ENCODE results near the gene STK17B. TPM values are rescaled to one million over a fixed set of nuclear protein-coding genes. Genes with fewer than 3 reads are reported as not detected.
A peak's percentile ranks its signal among the peaks of the same experiment; 100 is the strongest.

STK17B gene
- total RNA-seq, 1 donor, result 30.4 TPM

GRCh38 chr2:196186266-196186980 is 15.0 kb upstream of the STK17B start:
- DNase-seq (ENCODE audit: low read depth in 2 of 3, low spot score in 2 of 3), result no peak

- no peak for DNase-seq (ENCODE audit: low read depth in 2 of 3, low spot score in 2 of 3)
These were observed 13.5 kb upstream of the STK17B start for GRCh38 chr2:196184921-196185320.

DNA sequence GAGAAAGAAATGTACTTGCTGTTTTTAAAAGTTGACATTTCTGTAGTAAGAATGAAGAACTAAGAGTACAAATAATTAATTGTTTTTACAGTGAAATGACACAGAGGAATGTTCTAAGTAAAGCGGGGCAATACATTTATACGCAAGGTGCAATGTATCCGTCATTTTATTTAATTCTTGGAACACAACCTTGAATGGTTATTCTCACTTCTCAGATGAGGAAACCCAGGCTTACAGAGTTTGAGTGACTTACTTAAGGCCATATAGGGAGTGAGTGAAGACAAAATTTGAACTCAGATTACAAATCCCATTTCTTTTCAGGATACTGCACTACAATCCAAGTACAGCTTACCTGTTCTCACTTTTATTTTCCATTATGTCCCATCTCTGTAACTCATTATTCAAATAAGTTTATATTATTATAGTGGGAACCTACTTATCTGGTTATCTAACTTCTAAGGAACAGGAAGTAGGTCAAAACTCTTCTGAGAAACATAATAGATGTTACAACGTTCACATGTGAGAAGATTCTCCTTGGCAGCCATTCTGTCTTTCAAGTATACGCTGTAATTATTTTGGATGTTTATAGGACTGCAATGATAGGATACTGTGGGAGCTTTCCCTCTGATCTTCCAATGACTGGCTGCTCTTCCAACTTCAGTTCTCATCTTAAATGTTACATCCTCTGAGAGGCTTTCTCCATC is 12.3 kb upstream of the STK17B start:
- no peak for DNase-seq (ENCODE audit: low read depth in 2 of 3, low spot score in 2 of 3)

DNA sequence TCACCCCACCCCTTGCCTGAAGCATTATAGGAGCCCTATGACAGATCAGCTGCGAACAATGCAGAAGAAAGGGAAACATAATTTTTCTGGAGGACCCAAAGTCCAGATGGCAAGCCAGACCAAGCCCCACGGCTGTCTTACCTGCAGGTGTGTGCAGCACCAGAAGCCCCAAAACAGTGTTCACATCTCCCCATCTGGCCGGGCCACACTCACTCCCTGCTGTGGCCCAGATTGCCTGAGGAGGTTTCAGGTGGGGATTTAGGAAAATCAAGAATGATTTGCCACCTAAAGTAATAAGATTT is 11.7 kb upstream of the STK17B start:
- DNase-seq (ENCODE audit: low read depth in 2 of 3, low spot score in 2 of 3), result no peak

GRCh38 chr2:196182439-196183171 is 11.2 kb upstream of the STK17B start:
- no peak for DNase-seq (ENCODE audit: low read depth in 2 of 3, low spot score in 2 of 3)

DNA sequence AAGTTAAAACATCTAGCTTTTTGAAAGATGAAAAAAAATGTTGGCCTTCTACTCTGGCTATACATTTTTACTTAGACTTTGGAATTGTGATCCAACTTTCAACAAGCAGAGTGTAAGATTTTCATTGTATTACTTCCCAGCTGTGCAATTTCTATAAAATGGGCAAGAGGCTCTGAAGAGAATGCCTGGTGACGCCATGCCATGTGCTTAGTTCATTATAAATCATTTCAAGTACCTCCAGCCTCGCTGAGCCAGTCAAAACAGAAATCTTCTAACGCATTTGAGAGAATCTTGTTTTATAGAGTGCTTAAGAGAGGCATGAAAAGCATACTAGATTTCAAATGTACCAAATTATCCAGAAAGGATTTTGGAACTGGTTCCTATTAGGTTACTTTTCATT is 10.1 kb upstream of the STK17B start:
- DNase-seq (ENCODE audit: low read depth in 2 of 3, low spot score in 2 of 3), result no peak

- DNase-seq (ENCODE audit: low read depth in 2 of 3, low spot score in 2 of 3), result no peak
These were observed 5.7 kb upstream of the STK17B start for GRCh38 chr2:196177124-196177523.

- DNase-seq (ENCODE audit: low read depth in 2 of 3, low spot score in 2 of 3), result peak; percentile 77 to 91 (median 81)
These were observed 4.9 kb upstream of the STK17B start for GRCh38 chr2:196176142-196176738.

GRCh38 chr2:196174404-196174803 is 3.0 kb upstream of the STK17B start:
- no peak for DNase-seq (ENCODE audit: low read depth in 2 of 3, low spot score in 2 of 3)

DNA sequence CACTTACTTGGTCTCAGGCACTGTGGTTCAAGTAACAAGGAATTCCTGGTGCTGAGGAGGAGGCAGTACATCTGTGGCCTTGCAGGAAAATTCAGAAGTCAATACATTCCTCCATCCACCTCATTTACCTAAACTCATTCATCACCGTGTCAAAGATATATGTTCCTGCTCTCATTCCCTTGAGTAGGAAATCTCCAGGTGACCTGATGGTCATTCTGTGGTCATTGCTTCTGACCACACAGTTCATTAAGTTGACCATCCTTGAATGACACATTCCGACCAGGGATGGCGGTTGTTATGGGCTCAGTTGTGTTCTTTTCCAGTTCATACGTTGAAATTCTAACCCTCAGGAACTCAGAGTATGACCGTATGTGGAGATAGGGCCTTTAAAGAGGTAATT is 2.1 kb upstream of the STK17B start:
- DNase-seq (ENCODE audit: low read depth in 2 of 3, low spot score in 2 of 3), result no peak

DNA sequence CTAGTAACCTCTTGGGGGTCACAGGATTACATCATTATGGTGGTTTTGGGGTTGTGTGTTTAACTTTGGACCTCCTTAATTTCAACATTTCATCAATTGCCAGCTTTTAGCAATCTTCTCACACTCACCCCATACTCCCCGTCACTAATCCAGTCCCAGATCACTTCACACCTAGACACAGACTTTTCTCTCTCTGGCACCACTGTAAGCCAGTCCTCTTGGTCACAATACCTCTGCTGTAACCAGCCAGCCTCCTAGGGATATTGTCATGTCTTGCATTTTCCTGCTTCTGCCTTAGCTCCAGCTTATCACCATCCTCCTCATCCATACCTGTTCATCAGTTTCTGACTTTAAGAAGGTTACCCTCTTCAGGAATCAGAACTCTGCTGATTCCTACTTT is 1.6 kb upstream of the STK17B start:
- no peak for DNase-seq (ENCODE audit: low read depth in 2 of 3, low spot score in 2 of 3)

GRCh38 chr2:196171946-196172345 is 568 bp upstream of the STK17B start:
- no peak for DNase-seq (ENCODE audit: low read depth in 2 of 3, low spot score in 2 of 3)

GRCh38 chr2:196170606-196171247 is 651 bp downstream of the STK17B start:
- peak in 1 of 3 donors; percentile 51 for DNase-seq (ENCODE audit: low read depth in 2 of 3, low spot score in 2 of 3)

DNA sequence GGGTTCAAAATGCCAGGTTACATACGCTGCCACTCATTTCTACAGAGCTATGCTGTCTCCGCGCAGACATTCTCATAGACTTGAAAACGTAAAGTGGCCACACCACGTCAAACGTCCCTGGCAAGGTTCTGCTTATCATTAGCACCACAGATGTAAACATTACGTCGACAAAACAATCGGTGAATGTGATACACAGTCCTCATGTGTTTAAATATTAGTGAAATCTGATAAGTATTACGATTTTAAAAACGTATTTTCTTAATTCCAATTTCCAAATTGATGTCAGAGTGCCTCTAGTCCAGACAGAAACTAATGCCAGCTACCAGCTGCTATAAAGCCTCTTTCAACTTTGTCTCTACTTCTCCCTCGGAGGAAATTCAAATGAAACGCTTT is 1.2 kb downstream of the STK17B start:
- DNase-seq (ENCODE audit: low read depth in 2 of 3, low spot score in 2 of 3), result peak in 2 of 3 donors; percentile 50 to 71

DNA sequence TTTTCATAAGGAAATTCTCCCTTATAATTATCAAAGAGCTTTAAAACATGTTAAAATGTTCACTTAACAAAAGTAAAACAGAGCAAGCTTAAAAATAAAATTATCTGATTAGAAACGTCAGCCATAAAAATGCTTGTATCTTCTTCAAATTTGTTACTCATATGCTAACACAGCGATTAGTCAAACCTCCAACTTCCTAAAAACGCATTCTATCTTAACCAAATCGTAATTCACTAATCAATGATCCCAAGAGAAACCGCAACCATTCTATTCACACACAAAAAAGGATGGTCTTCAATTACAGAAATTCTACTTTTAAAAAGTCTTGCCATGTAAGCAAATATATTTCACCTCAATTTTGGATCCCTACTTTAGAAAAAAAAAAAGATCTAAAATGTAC is 1.9 kb downstream of the STK17B start:
- DNase-seq (ENCODE audit: low read depth in 2 of 3, low spot score in 2 of 3), result no peak

GRCh38 chr2:196168181-196168580 is 3.2 kb downstream of the STK17B start:
- no peak for DNase-seq (ENCODE audit: low read depth in 2 of 3, low spot score in 2 of 3)

- no peak for DNase-seq (ENCODE audit: low read depth in 2 of 3, low spot score in 2 of 3)
These were observed 3.7 kb downstream of the STK17B start for GRCh38 chr2:196167666-196168065.

GRCh38 chr2:196166876-196167275 is 4.5 kb downstream of the STK17B start:
- DNase-seq (ENCODE audit: low read depth in 2 of 3, low spot score in 2 of 3), result peak in 2 of 3 donors; percentile 39 to 52

- DNase-seq (ENCODE audit: low read depth in 2 of 3, low spot score in 2 of 3), result no peak
These were observed 6.4 kb downstream of the STK17B start for GRCh38 chr2:196165016-196165415.

DNA sequence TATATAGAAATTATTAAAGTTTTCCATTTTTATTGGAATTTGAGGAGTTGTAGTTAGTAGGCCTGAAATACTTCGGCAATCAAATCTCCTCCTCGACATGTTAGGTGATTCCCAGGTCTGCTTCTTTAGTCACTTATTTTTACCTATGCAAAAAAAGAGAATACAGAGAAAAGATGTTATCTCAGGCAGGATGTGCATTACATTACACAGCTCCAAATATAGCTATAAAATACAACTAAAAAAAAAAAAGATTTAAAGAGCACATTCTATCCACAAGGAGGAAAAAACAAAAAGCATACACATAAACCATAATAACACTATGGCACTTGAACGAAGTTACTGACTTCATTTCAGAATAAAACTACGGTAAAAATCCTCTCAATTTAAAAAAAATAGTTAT is 8.1 kb downstream of the STK17B start:
- no peak for DNase-seq (ENCODE audit: low read depth in 2 of 3, low spot score in 2 of 3)

- DNase-seq (ENCODE audit: low read depth in 2 of 3, low spot score in 2 of 3), result no peak
These were observed 8.7 kb downstream of the STK17B start for GRCh38 chr2:196162586-196163175.

Measured in hematopoietic multipotent progenitor cell (in vitro differentiated cells).